ENCODE measurements around the gene GRID1.

The GRID1 gene

DNA sequence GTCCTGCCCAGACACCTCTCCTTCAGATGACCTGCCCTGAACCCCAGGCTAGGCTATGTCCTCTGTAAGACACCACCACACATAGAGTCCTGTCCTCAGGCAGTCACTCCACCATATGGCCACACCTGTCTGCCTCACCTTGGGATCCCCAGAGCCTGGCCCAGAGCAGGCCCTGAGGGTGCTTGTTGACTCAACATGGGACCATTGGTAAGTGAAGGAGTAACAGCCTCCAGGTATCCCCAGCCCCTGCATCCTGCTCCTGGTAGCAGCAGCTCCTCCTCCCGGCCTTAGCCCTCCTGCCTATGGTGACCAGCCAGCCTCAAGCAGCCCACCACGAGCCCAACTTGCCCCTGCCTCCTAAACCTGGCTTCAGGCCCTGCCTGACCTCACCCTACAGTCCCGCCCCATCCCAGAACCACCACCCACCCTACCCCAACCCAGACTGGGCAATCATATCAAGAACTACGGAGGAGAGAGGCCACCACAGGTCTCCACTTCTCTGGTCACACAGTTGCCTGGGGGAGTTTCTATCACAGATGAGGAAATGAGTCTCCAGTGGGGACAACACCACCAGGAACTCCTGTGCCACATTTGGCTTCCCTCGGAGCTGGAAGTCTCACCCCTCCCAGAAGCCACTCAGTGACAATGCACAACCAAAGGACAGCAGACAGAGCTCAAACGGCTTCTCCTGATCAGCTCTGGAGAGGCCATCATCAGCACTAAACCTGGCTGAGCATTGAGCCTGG, 136.6 kb downstream of the GRID1 start:
- no peak for DNase-seq (ENCODE audit: low read depth in 2 of 2)

DNA sequence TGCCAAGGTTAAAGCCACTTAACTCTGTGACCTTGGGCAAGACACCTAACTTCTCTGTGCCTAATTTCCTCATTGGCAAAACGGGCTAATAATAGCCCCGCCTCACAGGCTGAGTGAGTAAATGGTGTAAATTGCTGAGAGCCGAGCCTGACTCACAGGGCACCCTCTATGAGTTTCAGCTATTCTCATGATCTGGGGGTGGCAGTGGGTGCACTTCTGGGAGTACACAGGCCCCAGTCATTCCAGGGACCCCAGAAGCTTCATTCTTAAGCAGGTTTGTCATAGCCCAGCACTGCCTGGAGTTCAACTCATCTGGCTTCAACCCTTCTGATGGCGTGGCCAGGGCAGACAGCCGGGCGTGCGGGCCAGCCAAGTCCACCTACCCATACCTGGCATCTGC, 137.2 kb downstream of the GRID1 start:
- no peak for DNase-seq (ENCODE audit: low read depth in 2 of 2)

DNA sequence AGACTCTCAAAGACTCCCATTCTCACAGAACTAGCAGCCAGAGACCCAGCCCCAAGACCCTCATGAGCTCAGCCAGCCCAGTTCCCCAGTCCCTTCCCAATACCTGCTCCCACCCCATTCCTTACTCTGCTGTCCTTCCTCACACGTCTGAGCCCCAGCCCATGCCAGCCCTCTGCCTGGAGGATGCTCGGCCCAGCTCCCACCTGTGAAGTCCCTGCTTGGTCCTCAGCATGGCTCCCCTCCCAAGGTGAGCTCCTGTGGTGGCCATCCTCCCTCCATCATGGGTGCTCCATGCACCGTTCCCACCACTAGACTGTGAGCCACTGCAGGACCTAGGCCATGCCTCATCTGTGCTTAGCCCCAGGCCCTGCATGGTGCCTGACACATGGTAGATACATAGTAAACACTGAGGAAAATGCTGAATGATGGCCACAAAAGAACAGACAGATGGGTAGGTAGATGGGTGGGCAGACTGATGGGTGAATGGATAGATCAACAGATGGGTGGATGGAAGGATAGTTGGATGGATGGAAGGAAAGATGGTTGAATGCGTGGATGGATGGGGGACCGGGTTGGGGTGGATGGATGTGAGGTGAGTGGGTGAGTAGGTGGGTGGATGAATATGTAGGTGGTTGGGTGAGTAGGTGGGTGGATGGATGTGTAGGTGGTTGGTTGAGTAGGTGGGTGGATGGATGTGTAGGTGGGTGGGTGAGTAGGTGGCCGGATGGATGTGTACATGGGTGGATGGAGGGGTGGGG, 138.9 kb downstream of the GRID1 start:
- no peak for DNase-seq (ENCODE audit: low read depth in 2 of 2)

DNA sequence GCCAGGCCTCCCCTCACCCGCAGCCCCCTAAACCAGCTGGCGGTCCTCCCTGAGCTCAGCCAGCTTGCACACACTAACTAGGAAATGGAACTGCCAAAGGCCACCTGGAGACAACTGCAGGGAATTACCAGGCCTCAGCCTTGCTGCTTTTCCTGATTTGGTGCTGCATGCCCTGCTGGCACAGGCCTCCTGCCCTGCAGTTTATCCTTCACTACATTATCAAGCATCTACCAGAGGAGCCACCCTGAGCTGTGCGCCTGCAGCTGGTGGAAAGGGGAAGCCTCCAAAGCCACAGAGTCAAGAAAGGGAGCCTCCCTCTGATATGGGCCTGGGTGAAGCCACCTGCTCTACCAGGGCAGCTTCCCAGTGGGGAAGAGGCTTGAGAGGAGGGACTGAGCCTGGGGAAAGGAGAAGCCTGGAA, 139.8 kb downstream of the GRID1 start:
- DNase-seq (ENCODE audit: low read depth in 2 of 2) = no peak

DNA sequence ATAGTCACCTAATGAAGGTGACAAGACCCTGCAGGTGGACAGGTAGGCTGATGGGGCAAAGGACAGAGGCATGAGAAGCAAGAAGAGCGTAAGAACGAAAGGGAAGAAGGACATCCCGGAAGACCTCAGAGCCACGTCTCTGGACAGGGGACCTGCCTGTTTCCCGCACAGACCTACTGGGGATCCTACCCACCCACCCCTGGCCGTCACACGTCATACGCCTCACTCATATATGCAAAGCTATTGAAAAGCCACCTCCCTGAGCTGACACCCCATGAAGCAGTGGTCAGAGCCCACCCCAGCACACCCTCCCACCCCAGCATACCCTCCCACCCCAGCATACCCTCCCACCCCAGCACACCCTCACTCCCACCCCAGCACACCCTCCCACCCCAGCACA, 140.6 kb downstream of the GRID1 start:
- no peak for DNase-seq (ENCODE audit: low read depth in 2 of 2)

DNA sequence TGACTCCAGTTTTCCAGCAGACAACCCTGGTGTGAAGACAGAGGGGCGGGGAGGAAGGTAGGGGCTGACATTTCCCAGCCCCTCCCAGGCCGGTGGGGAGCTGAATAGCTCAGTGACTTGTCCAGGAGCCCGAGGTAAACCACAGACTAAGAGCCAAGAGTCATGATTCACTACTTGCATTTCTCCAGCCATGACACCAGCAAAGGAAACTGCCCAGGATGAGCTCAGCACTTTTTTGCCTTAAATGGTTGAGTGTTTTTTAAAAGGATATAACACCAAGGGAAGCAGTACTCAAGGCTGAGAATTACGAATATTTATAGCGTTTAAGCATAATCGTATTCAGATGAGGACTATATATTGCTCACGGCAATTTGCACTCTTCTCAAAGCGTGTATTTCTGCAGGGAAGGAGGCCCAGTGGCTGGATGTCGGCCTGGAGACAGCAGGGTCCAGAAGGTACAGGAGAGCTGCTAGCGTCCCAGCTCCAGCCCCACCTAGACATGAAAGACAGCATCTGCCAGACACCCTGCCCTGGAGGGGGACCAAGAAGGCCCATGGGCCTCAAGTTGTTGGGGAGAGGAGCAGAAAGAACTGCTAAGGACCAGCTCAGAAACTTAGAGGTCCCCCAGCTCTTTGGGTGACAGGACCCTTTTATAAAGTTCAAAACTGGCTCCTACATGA, 141.4 kb downstream of the GRID1 start:
- DNase-seq (ENCODE audit: low read depth in 2 of 2) = no peak

DNA sequence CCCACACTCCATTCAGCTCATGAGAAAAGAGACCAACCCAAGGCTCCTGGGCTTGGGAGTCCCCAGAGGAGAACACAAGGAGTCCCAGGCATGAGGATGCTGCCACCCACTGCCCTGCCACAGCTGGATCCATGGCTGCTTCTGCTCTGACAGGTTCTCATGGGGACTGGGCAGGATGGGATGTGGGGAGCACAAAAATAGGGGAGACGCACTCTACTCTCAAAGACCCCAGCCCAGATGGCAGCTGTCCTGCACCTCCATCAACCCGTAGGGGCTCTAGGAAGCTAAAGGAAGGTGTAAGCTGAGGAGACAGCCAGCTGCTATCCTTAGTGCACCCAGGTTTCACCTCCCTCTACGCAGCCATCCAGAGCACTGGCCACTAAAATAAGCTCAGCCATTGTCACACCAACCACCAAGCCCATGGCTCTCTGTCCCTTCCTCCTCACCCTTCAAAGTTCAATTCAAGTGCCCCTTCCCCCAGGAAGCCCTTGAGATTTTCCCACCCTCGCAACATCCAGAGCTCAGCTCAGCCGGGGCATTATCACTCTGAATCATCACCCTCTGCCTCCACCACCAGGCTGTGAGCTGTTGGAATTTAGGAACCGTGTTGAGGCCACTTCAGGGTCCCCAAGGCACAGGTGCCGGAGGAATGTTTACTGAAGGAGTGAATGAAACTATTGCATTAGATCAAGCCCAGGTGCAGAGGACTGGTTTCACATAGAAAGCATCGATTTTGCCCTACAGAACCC, 142.1 kb downstream of the GRID1 start:
- DNase-seq (ENCODE audit: low read depth in 2 of 2) = no peak

DNA sequence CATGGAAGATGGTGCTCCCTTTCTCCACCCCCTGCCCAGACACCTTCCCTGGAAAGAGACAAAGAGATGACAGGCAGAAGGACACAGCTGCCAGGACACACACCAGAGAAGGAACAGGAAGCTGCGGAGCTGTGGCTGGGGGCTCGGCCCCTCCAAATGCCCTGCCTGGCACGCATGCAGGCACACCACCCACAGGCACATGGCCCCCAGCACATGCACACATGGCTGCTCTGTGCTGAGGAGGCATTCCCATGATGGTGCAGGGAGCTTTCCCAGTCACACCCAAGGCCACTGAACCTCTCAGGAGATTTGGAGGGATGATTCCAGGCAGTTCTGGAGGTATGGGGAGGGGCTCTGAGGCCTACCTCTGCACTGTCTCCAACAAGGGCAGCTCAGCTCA, 143.3 kb downstream of the GRID1 start:
- no peak for DNase-seq (ENCODE audit: low read depth in 2 of 2)

DNA sequence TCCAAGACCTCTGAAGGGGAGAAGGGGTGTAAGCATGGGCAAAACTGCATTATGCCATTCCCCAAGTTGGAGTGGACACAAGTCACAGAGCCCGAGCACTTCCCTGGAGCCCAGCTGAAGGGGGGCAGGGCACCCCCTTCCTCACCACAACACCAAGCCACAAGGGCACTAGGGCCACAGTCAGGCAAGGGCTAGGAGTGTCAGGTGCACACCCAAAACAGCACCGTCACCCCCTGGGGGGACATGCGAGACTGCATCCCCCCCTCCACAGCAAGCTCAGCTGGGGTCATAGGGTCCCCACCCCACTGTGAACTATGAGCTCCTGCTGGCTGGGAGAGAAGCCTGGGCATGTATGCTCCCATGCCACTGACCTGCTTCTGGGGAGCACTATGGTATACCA, 143.9 kb downstream of the GRID1 start:
- no peak for DNase-seq (ENCODE audit: low read depth in 2 of 2)

DNA sequence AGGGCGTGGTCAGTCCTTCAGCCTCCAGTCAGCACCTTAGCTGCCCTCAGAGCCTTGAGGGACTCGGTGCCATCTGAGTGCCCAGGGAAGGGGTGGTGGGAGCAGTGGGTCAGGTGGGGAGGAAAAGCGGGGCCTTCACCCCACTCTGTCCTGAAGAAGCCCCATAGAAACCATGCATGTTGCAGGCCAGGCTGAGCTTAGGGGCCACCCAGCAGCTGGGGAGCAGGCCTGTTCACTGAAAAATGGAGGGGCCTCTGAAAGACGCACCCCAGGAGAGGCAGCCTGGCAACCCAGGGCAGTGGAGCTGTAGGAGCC, 144.3 kb downstream of the GRID1 start:
- no peak for DNase-seq (ENCODE audit: low read depth in 2 of 2)

DNA sequence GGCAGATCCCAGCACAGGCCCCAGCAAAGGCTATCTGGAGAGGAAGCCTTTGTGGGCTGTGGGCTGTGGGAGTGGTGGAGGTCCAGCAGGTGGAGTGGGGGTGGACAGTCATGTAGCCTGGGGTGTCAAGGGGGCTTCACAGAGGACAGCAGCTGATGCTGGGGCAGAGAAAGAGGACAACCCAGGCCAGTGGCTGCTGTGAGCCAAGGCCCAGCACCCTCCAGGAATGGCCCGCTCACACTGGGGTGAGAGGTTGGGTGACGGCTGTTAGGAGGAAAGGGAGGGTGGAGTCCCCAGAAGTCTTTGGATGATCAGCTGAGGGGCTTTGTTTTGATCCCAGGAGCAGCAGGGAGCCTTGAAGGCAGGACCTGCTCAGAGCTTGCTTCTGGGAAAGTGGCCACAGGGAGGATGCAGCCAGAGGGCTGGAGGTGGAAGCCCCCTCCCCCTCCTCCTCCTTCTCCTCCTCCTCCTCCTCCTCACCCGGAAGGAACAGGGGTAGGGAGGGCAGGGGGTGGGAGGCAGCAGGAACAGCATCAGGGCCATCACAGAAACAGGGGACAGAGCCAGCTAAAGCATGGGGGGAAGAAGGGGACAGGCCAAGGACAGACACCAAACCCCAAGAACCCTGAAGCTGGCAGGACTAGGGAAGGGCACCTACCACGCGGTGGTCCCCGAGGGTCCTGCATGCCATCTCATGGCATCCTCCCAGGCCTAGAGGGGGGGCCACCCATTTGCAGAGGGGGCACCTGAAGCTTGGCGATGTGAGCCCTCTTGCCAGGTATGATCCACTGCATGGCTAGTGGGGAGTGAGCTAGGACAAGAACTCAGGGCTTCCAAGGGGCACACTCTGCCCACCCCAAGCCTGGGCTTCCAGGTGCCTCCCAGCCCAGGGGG, 144.9 kb downstream of the GRID1 start:
- no peak for DNase-seq (ENCODE audit: low read depth in 2 of 2)

DNA sequence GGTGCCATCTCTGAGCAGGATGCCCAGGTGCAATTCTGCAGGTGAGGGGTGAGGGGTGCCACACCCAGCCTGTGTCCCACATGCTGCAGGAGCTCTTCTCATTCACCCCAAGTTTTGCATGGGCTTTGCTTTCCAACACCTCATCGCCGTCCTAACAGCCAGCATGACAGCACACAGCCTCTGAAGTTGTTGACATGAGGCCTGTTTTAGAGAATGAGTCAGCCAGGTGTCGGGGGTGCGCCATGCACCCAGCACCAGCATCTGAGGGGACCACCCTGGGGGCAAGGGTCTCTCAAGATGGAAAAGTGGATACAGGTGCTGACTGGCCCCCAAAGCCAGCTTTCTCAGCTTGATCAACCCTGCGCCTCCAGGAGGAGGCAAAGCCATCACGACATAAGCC, 146.0 kb downstream of the GRID1 start:
- DNase-seq (ENCODE audit: low read depth in 2 of 2) = no peak

DNA sequence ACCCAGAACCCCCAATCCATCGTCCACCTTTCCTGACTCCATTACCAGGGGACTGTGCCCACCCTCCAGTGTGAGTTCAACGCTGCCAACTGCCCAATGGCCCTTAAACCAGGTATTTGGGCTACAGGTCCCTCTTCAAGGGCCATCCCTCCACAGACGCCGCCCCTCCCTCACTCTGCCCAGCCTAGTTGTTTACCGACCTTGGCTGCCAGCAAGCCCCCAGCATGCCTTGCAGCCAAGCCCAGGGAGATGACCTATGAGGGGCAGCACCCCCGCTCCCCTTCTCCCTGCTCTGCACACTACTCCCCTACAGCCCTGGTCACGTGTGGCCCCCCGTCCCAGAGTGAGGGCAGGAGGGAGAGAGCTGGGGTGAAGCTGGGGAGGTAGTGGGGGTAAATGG, 147.3 kb downstream of the GRID1 start:
- DNase-seq (ENCODE audit: low read depth in 2 of 2) = no peak

DNA sequence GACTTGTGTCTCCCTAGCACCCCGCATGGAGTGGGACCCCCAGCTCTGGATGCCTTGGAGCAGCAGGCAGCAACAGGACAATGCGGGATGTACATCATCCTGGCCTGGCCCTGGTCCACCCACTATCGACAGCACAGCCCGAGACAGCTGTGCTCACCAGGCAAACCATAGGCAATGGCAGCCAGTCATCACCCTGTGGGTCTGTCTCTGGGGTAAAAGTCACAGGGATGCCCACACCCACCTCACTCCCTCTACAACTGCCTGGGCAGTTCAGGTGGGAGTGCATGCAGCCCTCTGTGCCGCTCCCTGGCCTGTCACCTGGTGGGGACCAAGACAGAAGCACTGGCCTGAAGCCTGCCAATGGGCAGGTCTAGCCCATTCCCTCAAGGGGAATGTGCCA, 147.8 kb downstream of the GRID1 start:
- no peak for DNase-seq (ENCODE audit: low read depth in 2 of 2)

DNA sequence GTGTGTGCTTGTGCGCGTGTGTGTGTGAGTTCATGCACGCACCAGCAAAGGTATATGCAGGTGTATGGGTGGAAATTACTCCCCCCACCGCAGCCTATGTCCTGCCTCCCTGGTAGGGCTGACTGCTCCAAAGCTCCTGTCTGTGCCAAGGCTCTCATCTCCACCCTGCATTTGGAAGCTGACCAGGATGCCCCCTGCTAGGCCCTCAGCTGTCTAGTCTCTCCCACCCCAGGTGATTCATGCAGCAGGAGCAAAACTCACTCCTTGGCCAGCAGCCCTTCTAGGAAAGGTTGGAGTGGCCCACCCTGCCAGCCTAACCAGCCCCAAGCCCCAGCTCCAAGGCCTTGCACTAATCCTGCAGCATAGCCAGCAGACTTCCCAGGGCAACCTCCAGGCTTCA, 148.4 kb downstream of the GRID1 start:
- no peak for DNase-seq (ENCODE audit: low read depth in 2 of 2)

DNA sequence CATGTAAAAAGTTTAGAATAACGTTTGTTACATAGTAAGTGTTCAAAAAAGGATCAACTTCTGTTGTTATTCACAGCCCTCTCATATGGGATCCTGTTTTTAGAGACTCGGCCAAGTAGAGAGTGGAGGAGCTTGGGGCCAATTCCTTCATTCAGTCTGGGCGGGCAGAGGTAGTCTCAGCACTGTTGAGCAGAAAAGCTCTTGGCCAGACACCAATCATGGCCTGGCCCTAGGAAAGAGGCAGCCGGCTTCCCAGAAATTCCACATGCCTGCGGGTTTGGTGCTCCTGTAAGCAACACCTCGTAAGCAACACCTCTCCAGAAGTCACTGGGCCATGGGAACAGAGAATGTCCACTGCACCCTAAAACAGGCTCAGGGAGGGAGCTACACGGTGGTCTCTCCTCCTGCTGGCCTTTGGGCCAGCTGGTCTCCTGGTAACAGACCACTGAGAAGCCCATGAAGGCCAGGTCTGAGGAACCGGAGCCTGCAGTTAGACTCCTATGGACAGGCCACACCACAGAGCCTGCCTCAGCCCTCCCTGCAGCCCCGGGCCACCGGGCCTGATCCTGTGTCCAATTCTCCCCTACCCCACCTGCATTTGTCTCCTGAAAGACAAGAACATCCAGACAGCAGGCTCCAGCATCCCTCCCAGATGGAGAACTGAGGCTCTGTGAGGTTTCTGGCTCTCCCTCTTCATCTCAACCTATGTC, 149.1 kb downstream of the GRID1 start:
- DNase-seq (ENCODE audit: low read depth in 2 of 2) = no peak

DNA sequence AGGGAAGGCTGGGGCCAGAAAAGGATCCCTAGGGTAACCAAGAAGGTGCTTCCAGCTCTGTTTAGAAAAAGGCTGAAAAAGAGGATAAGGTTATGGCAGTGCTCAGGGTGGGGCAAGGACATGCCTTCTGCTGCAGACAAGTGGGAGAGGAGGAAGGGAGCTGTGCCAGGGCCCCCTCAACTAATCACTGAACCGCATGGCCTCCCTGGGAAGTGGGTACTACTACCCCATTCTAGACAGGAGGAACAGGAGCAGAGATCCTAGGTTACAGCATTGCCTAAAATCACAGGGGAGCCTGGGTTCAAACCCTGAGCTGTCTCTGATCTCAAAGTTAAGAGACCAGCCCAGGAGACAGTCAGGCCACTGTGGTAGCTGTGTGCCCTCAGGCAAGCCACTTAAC, 149.7 kb downstream of the GRID1 start:
- DNase-seq (ENCODE audit: low read depth in 2 of 2) = no peak

DNA sequence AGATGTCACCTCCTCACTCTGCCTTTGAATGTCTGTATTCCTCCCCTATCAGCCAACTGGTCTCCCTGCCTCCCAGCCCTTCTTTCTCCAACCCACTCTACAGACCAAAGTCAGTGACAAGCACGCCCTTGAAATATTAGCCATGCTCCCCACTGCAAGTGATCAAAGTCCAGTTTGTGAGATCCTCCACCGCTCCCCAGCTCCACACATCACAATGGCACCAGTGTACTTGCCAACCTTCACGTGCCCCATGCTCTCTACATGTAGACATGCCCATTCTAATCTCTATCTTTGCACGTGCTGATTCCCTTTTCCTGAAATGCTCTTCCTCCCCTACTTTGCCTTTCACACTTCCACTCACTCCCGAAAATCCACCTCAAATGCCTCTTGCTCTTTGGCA, 150.9 kb downstream of the GRID1 start:
- no peak for DNase-seq (ENCODE audit: low read depth in 2 of 2)

DNA sequence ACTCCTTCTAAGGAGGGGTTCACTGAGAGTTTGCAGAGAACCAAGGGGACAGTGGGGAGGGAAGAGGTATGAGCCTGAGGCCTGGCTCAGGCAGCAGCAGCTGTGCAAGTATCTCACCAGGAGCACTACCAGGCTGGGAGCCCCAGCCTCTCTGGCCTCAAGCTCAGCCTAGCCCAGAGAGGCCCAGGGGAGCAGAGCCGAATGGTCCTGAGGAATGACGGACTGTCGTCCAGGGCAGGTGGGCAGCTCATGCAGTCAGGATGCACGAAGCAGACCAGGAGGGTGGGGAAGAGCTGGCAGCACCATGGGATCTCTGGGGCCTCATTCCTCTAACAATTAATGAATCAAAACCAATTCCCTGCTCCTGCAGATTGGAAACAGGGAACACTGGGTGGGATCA, 151.5 kb downstream of the GRID1 start:
- DNase-seq (ENCODE audit: low read depth in 2 of 2) = no peak

DNA sequence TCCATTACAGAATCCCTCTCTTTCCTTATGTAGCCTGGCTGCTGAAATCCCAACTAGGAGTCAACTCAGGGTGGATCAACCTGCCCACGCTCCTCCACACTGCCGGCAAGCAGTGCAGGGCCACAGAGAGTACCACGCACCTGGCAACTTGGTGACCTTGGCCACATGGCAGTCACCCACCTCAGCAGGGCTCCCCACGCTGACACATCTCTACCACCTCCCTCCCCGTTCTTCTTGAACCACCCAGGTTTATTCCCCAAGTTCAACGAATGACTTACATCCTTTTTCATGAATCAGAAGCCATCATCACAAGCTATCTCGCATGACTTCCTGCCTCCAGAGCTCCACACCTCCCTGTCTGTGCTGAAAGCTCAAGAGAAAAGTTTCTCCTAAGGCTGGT, 153.4 kb downstream of the GRID1 start:
- no peak for DNase-seq (ENCODE audit: low read depth in 2 of 2)

DNA sequence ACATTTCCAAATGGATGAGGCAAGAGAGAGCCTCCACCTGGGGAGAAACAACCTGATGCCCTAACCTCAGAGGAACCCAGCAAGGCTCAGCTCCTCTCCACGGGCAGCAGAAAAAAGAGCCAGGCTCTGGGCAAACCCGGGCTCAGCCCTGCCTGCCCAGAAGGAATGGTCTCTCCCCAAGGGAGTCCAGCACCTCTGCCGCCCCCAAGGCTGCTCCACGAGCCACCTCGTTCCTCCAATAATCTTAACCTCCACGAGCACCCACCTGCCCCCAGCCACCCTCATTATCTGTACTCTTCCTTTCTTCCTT, 154.2 kb downstream of the GRID1 start:
- DNase-seq (ENCODE audit: low read depth in 2 of 2) = no peak
